ENCODE measurements around the gene CD46.

DNA sequence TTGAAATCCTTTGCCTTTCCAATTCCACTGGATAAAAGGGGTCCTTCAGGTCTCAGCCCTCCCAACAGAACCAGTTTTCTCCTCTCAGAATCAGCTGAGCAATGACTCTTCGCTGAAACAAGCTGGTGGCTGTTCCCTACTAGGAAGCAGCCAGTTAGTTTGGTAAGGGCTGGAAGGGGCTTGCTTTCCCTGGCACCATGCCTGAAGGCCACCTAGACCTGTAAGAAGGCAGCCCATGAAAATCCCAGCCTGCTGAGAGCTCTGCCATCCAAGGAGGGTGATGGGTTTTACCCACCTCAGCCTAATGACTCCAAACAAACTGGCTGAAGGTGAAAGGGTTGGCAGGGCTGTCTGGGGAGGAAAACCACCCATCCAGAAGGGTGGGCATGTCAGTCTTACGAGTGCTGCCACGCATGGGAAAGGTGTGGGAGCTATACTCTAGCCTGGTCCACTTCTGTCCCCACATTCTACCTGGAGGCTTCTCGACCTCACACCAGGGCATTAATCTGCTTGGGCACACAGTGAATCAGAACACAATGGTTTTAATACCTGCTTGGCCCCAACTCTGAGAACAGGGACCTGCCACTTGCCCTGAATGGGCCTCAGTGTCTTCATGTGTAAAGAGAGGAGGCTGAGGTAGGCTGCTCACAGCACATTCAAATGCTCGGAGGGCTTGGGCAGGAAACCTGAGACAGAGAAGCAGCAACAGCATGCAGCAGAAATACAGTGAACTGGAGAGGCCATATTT lies 53.0 kb downstream of the CD46 start:
- no peak for TF ChIP-seq EZH2 (IDR thresholded peaks at IDR 0.05; ENCODE audit: borderline replicate concordance, insufficient read depth, low read depth, low read length, poor library complexity, severe bottlenecking)
- TF ChIP-seq, protein P1, sequence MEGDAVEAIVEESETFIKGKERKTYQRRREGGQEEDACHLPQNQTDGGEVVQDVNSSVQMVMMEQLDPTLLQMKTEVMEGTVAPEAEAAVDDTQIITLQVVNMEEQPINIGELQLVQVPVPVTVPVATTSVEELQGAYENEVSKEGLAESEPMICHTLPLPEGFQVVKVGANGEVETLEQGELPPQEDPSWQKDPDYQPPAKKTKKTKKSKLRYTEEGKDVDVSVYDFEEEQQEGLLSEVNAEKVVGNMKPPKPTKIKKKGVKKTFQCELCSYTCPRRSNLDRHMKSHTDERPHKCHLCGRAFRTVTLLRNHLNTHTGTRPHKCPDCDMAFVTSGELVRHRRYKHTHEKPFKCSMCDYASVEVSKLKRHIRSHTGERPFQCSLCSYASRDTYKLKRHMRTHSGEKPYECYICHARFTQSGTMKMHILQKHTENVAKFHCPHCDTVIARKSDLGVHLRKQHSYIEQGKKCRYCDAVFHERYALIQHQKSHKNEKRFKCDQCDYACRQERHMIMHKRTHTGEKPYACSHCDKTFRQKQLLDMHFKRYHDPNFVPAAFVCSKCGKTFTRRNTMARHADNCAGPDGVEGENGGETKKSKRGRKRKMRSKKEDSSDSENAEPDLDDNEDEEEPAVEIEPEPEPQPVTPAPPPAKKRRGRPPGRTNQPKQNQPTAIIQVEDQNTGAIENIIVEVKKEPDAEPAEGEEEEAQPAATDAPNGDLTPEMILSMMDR (IDR thresholded peaks at IDR 0.05) = no peak
